ENCODE measurements around the gene SLC24A3. TPM values are rescaled to one million over a fixed set of nuclear protein-coding genes. Genes with fewer than 3 reads are reported as not detected.

SLC24A3 gene
- total and polyA plus RNA-seq, 2 experiments from 2014 or later, result 0.48 to 1.7 TPM

DNA sequence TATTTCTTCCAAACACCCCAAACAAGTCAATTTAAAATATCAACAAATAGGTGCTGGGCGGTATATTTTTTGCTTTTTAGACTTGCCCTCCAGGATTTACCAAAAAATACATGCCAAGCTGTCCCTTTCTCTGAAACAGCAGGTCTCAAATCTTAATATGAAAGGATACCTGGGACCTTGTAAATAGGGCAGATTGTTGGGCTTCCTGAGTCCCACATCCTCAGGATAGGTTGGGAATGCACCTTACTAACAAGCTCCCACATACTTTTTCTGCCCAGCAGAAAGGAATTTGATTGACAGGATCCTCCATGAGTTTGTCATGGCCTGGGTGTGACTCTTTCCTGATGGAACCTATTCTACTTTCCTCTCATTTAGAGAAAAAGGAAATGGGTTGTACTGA, 4.9 kb upstream of the SLC24A3 start:
- no peaks in the 10 kb centered on the region for H3K36me3 ChIP-seq (replicated peaks; ENCODE audit: insufficient read depth, low read depth)
- no peak for DNase-seq (ENCODE audit: low spot score)
- H4K20me1 ChIP-seq (ENCODE audit: insufficient read depth, poor library complexity, severe bottlenecking), result no peaks in the 10 kb centered on the region
- H3K27ac ChIP-seq, result no peak overlapping the region
- H3K27me3 ChIP-seq, result peaks cover 17% of the 10 kb centered on the region
- no peak overlapping the region for H3K4me3 ChIP-seq
- WGBS (ENCODE audit: low lambda C conversion rate, missing lambda C conversion rate), result 74% methylated on average over 1 of the region's 1 CpG
- no peaks in the 10 kb centered on the region for H3K9me3 ChIP-seq (ENCODE audit: low read depth)
- no peak overlapping the region for H3K4me2 ChIP-seq
- no peaks in the 10 kb centered on the region for H3K9me2 ChIP-seq (replicated peaks; ENCODE audit: insufficient read depth)
- TF ChIP-seq, protein P1, sequence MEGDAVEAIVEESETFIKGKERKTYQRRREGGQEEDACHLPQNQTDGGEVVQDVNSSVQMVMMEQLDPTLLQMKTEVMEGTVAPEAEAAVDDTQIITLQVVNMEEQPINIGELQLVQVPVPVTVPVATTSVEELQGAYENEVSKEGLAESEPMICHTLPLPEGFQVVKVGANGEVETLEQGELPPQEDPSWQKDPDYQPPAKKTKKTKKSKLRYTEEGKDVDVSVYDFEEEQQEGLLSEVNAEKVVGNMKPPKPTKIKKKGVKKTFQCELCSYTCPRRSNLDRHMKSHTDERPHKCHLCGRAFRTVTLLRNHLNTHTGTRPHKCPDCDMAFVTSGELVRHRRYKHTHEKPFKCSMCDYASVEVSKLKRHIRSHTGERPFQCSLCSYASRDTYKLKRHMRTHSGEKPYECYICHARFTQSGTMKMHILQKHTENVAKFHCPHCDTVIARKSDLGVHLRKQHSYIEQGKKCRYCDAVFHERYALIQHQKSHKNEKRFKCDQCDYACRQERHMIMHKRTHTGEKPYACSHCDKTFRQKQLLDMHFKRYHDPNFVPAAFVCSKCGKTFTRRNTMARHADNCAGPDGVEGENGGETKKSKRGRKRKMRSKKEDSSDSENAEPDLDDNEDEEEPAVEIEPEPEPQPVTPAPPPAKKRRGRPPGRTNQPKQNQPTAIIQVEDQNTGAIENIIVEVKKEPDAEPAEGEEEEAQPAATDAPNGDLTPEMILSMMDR (IDR thresholded peaks at IDR 0.05; ENCODE audit: poor library complexity), result no peak
- TF ChIP-seq EZH2phosphoT487 (IDR thresholded peaks at IDR 0.05; ENCODE audit: low read depth, severe bottlenecking, unreplicated experiment), result no peak
- no peak for TF ChIP-seq EZH2 (IDR thresholded peaks at IDR 0.05; ENCODE audit: borderline replicate concordance)
- peaks cover 4% of the 10 kb centered on the region for H3K4me1 ChIP-seq (ENCODE audit: insufficient read depth)
- no peak overlapping the region for H2AFZ ChIP-seq
- no peaks in the 10 kb centered on the region for H3K79me2 ChIP-seq

DNA sequence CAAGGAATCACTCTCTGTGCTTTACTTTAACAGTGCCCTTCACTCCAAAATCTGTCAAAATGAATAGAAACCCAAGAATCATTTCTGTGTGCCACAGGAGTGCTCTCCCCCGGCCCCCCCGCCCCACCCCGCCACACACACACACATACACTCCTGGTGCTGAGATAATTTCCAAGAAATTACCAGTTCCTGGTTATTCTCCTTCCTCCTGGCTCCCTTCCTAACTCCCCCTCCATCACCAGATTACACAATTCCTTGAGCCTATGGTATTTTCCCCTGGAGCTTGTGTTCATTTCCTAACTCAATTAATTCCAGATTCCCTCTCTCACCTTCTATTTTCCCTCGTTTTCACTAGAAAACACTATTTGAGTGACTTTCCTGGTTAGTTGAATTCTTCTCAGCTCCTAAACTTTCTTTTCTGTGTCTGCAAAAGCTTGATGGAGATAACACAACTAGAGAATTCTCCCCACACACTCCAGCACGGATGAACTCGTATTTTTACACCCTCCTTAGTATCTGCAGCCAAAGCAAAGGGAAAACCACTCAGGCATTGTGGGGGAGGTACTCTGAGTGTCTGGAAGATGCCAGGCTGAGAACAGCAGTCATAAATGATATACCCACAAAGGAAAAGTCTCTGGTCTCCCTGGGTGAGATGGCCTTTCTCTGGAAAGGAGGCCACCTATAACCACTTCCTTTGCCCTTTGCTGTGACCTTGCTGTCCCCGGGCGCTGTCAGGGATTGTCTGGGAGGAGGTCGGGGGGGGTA, 1.9 kb upstream of the SLC24A3 start:
- H4K20me1 ChIP-seq (ENCODE audit: insufficient read depth, poor library complexity, severe bottlenecking), result no peaks in the 10 kb centered on the region
- H3K79me2 ChIP-seq, result no peaks in the 10 kb centered on the region
- H2AFZ ChIP-seq, result no peak overlapping the region
- no peak overlapping the region for H3K4me3 ChIP-seq
- H3K36me3 ChIP-seq (replicated peaks; ENCODE audit: insufficient read depth, low read depth), result no peaks in the 10 kb centered on the region
- TF ChIP-seq EZH2 (IDR thresholded peaks at IDR 0.05; ENCODE audit: borderline replicate concordance) (no peak), EZH2phosphoT487 (IDR thresholded peaks at IDR 0.05; ENCODE audit: low read depth, severe bottlenecking, unreplicated experiment) (no peak)
- TF ChIP-seq, protein P1 (IDR thresholded peaks at IDR 0.05; ENCODE audit: poor library complexity), result no peak
- peaks cover 43% of the 10 kb centered on the region for H3K27me3 ChIP-seq
- WGBS (ENCODE audit: low lambda C conversion rate, missing lambda C conversion rate), result 62% methylated on average over 6 of the region's 9 CpGs
- no peaks in the 10 kb centered on the region for H3K9me2 ChIP-seq (replicated peaks; ENCODE audit: insufficient read depth)
- H3K27ac ChIP-seq, result no peak overlapping the region
- no peak overlapping the region for H3K4me2 ChIP-seq
- DNase-seq (ENCODE audit: low spot score), result no peak
- H3K4me1 ChIP-seq (ENCODE audit: insufficient read depth), result peaks cover 4% of the 10 kb centered on the region
- H3K9me3 ChIP-seq (ENCODE audit: low read depth), result no peaks in the 10 kb centered on the region

DNA sequence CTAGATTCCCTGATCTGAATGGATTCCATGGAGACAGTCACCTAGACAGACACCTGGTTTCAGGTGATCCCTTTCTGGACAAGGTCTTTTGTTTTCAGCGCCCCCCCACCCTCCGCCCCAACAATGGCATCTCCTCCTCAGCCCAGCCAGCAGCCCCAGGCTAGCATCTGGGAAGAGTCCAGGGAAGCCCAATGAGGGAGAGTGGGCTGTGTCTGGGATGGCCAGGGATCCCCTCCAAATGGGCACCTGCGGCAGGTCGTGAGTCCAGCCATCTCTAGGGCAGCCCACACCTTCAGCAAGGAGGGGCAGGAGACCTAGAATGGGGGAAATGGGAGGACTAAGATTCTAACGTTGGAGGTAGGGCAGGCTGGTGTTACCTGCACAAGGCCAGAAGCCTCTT, 1.2 kb upstream of the SLC24A3 start:
- Histone ChIP-seq H3K4me3 (no peak overlapping the region), H3K27me3 (peaks cover 49% of the 10 kb centered on the region), H3K27ac (no peak overlapping the region), H3K9me2 (replicated peaks; ENCODE audit: insufficient read depth) (no peaks in the 10 kb centered on the region), H3K36me3 (replicated peaks; ENCODE audit: insufficient read depth, low read depth) (no peaks in the 10 kb centered on the region), H3K9me3 (ENCODE audit: low read depth) (no peaks in the 10 kb centered on the region), H3K79me2 (no peaks in the 10 kb centered on the region), H2AFZ (no peak overlapping the region), H3K4me1 (ENCODE audit: insufficient read depth) (peaks cover 4% of the 10 kb centered on the region), H4K20me1 (ENCODE audit: insufficient read depth, poor library complexity, severe bottlenecking) (no peaks in the 10 kb centered on the region), H3K4me2 (peak overlapping the region; percentile 94)
- no peak for DNase-seq (ENCODE audit: low spot score)
- TF ChIP-seq, protein P1 (IDR thresholded peaks at IDR 0.05; ENCODE audit: poor library complexity), result no peak
- no peak for TF ChIP-seq EZH2phosphoT487 (IDR thresholded peaks at IDR 0.05; ENCODE audit: low read depth, severe bottlenecking, unreplicated experiment)
- TF ChIP-seq EZH2 (IDR thresholded peaks at IDR 0.05; ENCODE audit: borderline replicate concordance), result no peak
- WGBS (ENCODE audit: low lambda C conversion rate, missing lambda C conversion rate), result 68% methylated on average over 5 of the region's 5 CpGs
